Esophagus muscularis mucosa (tissue), 3 donors: ENCODE results near the gene STIP1.

Source experiments
- POLR2A ChIP-seq: fragments of 450-650 bp; IDR thresholded peaks from one replicate; pipeline ENCODE4 v1.6.1; 2017; ENCODE audit warnings: antibody characterized with exemption, moderate library complexity, mild to moderate bottlenecking, low read depth
- TF ChIP-seq, protein P1 (sequence below), 3 experiments: fragments of 200-600 bp in 2 of 3; fragments of 450-650 bp in 1 of 3; sonication (generic) in 2 of 3; IDR thresholded peaks; one replicate each; pipeline ENCODE4 v1.5.1; 2017 to 2019; ENCODE audit warnings: antibody characterized with exemption in 3 of 3, mild to moderate bottlenecking in 2 of 3, moderate library complexity in 1 of 3

DNA sequence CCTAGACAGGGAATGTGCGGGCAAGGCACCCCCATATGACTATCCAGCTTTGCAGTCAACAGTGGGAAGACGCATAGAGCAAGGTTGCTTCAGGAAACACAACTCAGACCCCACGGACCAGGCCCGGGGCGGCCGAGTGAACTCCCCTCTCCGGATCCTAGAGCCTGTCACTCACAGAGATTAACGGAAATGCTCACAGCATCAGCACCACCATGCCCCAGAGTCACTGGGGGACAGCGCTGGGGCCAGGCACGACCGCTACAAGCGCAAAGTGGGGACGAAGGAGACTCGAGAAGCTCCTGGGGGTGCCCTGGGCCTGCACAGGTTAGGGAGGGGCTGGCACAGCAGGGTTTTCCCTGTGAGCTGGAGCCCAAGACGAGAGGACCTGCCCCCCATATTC lies 35.9 kb upstream of the STIP1 start:
- TF ChIP-seq, protein P1, sequence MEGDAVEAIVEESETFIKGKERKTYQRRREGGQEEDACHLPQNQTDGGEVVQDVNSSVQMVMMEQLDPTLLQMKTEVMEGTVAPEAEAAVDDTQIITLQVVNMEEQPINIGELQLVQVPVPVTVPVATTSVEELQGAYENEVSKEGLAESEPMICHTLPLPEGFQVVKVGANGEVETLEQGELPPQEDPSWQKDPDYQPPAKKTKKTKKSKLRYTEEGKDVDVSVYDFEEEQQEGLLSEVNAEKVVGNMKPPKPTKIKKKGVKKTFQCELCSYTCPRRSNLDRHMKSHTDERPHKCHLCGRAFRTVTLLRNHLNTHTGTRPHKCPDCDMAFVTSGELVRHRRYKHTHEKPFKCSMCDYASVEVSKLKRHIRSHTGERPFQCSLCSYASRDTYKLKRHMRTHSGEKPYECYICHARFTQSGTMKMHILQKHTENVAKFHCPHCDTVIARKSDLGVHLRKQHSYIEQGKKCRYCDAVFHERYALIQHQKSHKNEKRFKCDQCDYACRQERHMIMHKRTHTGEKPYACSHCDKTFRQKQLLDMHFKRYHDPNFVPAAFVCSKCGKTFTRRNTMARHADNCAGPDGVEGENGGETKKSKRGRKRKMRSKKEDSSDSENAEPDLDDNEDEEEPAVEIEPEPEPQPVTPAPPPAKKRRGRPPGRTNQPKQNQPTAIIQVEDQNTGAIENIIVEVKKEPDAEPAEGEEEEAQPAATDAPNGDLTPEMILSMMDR (IDR thresholded peaks at IDR 0.05): no peak
- TF ChIP-seq POLR2A: no peak
